Activated T-cell treated with anti-CD3 and anti-CD28 coated beads, Interleukin-2, amount 50 U/mL, for 4 hours (primary cell): ENCODE data around the gene PPM1K. TPM values are rescaled to one million over a fixed set of nuclear protein-coding genes. Genes with fewer than 3 reads are reported as not detected.
A peak's percentile ranks its signal among the peaks of the same experiment; 100 is the strongest.

ENCODE experiments used
- ATAC-seq, 2 donors: fragments of 200-7000 bp; cut with Tn5 transposase; one replicate each; pipeline ENCODE4 v1.10.0; 2021
- DNase-seq: peaks from one replicate; pipeline ENCODE4 v3.0.0-alpha.2; 2020
- H3K27me3 Mint-ChIP-seq: one replicate; pipeline ENCODE4 v1.8.0; 2021; ENCODE audit warnings: low read depth, mixed read lengths
- H3K36me3 Mint-ChIP-seq: one replicate; pipeline ENCODE4 v1.8.0; 2022; ENCODE audit warnings: mixed read lengths; ENCODE audit not compliant: insufficient read depth
- H3K4me1 Mint-ChIP-seq: one replicate; pipeline ENCODE4 v1.8.0; 2021; ENCODE audit warnings: low read depth, mixed read lengths
- H3K4me3 Mint-ChIP-seq: one replicate; pipeline ENCODE4 v1.8.0; 2021; ENCODE audit warnings: mild to moderate bottlenecking, moderate library complexity, mixed read lengths
- H3K9me3 Mint-ChIP-seq: one replicate; pipeline ENCODE4 v1.8.0; 2021; ENCODE audit warnings: mixed read lengths
- total RNA-seq, 3 donors: library from RNA; stranded (reverse); gene quantifications; one replicate each; pipeline ENCODE4 v1.2.1, GENCODE V29; 2021

Gene PPM1K
- total RNA-seq, 3 donors from 2014 or later, result 31.5 to 38.4 (median 35.9) TPM

DNA sequence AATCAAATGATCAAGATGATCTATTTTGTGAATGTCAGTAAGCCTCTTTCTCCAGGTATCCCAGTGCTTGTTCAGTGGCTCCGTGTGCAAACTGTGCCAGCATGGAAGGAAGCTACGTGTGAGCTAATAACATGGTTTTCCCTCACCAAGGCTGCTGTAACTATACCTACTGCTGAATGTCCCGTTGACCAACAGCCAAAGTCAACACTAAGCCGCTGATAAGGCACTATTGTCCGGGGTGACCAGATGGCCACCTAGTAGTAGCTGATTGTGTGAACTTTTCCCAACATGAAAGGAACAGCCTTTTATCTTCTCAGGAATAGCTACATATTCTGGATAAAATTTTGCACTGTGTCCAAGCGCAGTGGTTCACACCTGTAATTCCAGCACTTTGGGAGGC is 68.0 kb downstream of the PPM1K start:
- DNase-seq (no peak), ATAC-seq (no peak)
- H3K4me1 Mint-ChIP-seq, result peaks cover 4% of the 10 kb centered on the region
- no peaks in the 10 kb centered on the region for H3K9me3 Mint-ChIP-seq
- no peak overlapping the region for H3K4me3 Mint-ChIP-seq
- peaks cover 6% of the 10 kb centered on the region for H3K27me3 Mint-ChIP-seq
- H3K36me3 Mint-ChIP-seq, result no peaks in the 10 kb centered on the region

DNA sequence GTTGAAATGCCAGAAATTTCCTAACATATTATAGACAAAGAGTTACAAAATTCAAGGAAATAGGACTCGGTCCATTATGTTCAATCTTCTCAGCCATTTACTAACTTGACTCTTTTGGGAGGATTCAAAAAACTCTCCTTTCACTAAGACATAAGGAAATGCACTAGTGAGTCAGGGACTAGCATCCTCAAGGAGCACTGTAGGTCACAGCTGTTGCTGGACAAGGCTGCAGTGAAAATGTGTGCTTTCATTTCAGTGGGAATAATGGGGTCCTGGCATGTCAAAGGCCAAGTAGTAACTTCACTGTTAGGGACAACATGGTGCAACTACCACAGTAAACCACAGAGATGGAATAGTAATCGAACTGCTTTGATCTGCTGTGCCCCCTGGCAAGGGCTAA is 69.0 kb downstream of the PPM1K start:
- no peak for DNase-seq
- Mint-ChIP-seq H3K36me3 (no peaks in the 10 kb centered on the region), H3K4me1 (peaks cover 4% of the 10 kb centered on the region), H3K4me3 (no peak overlapping the region), H3K9me3 (no peaks in the 10 kb centered on the region), H3K27me3 (peaks cover 6% of the 10 kb centered on the region)
- ATAC-seq, result no peak

DNA sequence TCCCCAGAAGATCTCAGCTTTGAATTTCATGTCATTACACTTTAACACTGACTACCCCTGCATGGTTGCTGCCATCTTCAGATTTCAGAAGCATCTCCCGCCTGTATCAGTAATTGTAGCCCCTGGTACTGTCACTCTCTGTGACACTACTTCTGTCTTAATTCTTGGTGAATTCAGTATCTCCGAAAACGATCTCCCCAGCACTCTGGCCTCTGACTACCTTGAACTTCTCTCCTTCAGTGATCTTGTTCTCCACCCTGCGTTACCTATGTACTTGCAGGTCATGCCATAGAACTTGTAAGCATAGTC is 72.2 kb downstream of the PPM1K start:
- no peaks in the 10 kb centered on the region for H3K4me1 Mint-ChIP-seq
- peaks cover 3% of the 10 kb centered on the region for H3K27me3 Mint-ChIP-seq
- DNase-seq (no peak), ATAC-seq (no peak)
- H3K4me3 Mint-ChIP-seq, result no peak overlapping the region
- no peaks in the 10 kb centered on the region for H3K9me3 Mint-ChIP-seq
- no peaks in the 10 kb centered on the region for H3K36me3 Mint-ChIP-seq

DNA sequence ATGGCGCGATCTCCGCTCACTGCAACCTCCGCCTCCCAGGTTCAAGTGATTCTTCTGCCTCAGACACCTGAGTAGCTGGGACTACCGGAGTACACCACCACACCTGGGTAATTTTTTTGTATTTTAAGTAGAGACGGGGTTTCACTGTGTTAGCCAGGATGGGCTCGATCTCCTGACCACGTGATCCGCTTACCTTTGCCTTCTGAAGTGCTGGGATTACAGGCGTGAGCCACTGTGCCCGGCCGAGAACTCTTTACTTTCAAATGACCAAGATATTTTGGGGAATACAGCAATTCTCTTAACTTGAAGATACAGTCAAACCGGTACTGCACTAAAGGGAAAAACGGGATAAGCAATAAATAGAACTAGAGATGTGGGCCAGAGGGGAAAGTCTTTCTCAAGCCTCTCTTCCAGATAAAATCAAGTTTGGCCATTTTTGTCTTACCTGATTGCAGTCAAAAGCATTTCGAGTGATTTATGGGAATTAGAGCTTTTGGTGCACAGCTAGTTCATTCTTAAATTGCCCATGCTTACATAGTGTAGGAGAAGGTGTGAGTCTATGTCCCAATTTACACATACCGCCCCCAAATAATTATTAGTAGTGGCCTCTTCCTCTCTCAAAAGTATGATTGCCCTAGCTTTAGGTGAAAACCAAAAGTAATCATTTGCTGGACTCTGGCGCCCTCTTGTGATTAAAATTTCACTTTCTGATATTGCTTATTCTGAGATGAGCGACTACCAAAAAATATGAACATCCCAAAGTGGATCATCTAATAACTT is 72.7 kb downstream of the PPM1K start:
- no peaks in the 10 kb centered on the region for H3K36me3 Mint-ChIP-seq

DNA sequence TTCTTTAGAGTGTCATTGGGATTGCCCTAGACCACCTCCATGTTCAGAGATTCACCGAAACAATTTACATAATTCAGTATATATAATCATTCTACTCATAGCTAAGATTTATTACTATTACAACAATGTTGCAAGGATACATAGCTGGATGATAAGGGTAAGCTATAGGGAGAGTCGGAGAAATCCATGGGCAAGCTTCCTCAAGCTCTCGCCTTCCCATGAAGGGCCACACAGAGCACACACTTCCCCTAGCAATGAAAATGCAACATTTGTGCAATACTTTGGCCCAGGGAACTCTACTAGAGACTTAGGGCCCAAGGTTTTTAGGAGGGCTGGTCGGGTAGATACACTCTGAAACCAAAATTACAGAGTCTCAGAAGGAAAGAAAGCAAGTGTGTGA is 76.2 kb downstream of the PPM1K start:
- peaks cover 2% of the 10 kb centered on the region for H3K27me3 Mint-ChIP-seq
- H3K36me3 Mint-ChIP-seq, result no peaks in the 10 kb centered on the region
- H3K4me3 Mint-ChIP-seq, result no peak overlapping the region
- no peaks in the 10 kb centered on the region for H3K4me1 Mint-ChIP-seq
- no peaks in the 10 kb centered on the region for H3K9me3 Mint-ChIP-seq
- ATAC-seq, result no peak
- no peak for DNase-seq

More for the DNA sequence above, 72.7 kb downstream of the PPM1K start:
- ATAC-seq (peak; percentile 43 to 58), DNase-seq (peak; percentile 22)
- H3K9me3 Mint-ChIP-seq, result no peaks in the 10 kb centered on the region
- H3K4me1 Mint-ChIP-seq, result no peaks in the 10 kb centered on the region
- peaks cover 3% of the 10 kb centered on the region for H3K27me3 Mint-ChIP-seq
- no peak overlapping the region for H3K4me3 Mint-ChIP-seq

Other genes with a start within 250 kb of the PPM1K start
- gene ABCG2, start 125.9 kb downstream of the PPM1K start, total RNA-seq, result under 1 TPM; 0.24 to 0.71 (median 0.49) TPM
- gene HERC6, start 94.3 kb upstream of the PPM1K start, total RNA-seq, result 1 to 10 TPM; 2.5 to 4.1 (median 3.8) TPM
- 1 to 10 TPM; 2.3 to 5.0 (median 2.9) TPM for gene HERC5, start 172.6 kb upstream of the PPM1K start, total RNA-seq
- 10 to 100 TPM; 71.2 to 73.1 (median 72.9) TPM for gene PYURF, start 239.2 kb upstream of the PPM1K start, total RNA-seq